ENCODE measurements around the gene NLRC5.
"Not testable (repeated sequence)": the region's sequence is repeated elsewhere in the genome, so short reads cannot be mapped to it uniquely, and the experiment has no call there.

NLRC5 gene

DNA sequence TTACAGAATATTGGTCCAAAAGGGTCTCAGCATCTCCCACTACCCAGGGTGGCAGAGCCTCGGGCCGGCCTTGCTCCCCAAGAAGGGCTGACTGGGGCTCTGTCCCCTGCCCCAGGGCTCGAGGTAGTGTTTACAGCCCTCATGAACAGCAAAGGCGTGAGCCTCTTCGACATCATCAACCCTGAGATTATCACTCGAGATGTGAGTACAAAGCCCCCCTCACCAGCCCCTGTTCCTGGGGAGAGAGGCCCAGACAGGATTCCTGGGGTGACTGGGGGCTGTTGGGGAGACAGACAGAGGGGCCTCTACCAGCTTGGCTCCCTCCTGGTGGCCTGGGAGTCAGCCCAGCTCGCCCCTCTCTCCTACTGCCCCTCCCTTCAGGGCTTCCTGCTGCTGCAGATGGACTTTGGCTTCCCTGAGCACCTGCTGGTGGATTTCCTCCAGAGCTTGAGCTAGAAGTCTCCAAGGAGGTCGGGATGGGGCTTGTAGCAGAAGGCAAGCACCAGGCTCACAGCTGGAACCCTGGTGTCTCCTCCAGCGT is 6.1 kb upstream of the NLRC5 start:
- no peak for DNase-seq (ENCODE audit: low read depth in 2 of 2)

DNA sequence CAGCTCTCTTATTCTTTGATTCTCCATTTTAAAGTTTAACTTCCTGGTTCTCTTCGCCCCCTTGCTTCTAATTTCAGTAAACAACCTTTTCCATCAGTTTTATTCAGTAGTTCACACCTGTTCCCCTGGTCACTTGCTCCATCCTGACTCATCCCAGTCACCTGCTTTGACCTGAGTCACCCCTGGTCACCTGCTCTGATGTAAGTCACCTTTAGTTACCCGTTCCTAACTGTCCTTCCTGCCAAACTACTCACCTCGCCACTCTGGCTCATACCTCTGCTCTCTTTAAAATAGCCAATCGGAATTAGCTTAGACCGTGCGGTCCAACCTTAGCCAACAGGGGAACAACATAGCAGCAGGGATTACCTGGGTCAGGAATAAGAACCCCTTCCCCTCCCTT is 4.7 kb upstream of the NLRC5 start:
- no peak for DNase-seq (ENCODE audit: low read depth in 2 of 2)

DNA sequence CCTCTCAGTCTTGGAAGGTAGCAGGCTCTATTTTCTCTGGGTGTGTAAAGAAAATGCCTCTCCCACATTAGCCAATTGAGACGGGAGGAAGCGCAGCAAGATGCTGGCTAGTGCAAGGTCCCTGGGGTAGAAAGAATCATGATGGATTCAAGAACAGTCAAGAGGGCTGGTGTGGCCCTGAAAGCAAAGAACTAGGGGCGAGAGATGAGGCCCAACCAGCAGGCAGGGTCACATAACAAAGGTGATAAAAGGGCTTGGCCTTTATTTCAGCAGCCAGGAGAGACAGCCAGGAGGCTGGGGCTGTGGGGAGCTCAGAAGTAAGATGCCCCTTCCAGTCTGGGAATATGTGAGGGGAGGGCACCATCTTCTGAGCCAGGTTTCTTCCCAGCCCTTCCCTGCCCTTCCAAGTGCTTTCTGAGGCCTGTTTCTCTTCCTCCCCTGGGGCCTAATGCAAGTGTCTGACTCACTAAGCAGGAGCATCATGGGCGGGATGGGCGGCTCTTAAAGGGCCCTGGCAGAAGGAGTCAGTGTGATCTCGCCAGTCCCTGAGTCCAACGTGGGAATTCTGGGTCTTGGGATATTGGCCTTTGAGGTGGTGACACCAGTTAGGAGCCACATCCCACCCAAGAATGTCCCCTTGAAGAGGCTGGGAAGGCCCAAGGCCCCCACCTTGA is 3.9 kb upstream of the NLRC5 start:
- DNase-seq (ENCODE audit: low read depth in 2 of 2), result peak; percentile 67 to 76

DNA sequence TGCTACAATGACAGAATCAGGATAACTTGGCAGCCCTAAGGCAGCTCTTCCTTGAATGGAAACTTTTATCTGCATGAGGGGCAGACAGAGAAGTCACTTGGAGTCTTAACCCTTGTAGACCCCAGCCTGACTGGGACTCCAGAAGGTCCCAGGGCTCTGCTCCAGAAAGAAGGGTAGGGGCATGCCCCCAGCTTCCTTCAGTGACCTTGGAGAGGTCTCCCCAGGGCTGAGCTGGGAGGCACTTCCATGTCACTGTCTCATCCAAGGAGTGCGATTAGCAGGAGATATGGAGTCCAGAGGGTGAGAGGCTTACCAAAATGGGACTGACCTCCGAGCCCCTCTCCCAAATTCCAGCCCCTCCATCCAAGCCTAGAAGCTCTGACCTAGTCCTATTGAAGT is 3.4 kb upstream of the NLRC5 start:
- DNase-seq (ENCODE audit: low read depth in 2 of 2), result no peak

DNA sequence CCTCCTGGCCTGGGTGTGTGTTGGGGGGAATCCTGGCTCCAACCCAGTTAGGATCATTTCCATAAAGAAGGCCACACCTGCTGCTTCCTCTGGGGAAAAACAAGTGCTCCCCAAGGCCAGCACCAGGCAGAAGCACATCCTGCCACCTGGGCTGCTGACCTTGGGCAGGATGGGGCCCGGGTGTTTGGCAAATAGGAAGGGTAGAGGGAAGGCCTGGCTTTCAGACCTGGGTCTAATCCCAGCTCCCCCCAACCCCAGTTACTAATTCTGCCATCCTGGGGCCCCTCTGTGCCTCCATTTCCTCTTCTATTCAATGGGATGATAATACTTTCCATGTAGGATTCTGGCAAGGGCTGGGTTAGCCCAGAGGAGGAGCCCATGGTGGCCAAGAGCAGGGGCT is 3.0 kb upstream of the NLRC5 start:
- no peak for DNase-seq (ENCODE audit: low read depth in 2 of 2)

DNA sequence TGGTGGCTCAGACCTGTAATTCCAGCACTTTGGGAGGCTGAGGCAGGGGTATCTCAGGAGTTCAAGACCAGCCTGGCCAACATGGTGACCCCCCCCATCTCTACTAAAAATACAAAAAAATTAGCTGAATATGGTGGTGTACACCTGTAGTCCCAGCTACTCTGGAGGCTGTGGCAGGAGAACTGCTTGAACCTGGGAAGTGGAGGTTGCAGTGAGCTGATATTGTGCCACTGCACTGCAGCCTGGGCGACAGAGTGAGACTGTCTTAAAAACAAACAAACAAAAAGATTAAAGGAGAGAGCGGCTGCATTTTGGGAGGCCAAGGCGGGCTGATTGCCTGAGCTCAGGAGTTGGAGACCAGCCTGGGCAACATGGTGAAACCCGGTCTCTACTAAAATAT is 2.4 kb upstream of the NLRC5 start:
- DNase-seq (ENCODE audit: low read depth in 2 of 2), result not testable (repeated sequence)

DNA sequence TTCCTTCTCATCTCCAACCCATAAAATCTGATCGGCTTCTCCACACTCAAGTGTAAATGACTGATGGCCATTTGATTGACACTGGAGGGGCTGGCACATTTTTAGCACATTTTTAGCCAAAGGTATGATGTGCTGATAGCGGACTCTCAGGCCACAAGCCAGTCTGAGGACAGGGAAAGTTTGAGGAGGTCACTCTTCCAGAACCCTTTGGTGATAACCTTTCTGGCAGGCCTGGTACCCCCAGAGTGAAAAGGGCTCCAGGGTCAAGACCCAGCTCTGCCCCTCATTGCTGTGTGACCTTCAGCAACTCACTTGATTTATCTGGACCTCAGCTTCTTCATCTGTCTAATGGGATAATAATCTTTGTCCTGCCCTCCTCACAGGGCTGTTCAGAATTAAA is 1.7 kb upstream of the NLRC5 start:
- DNase-seq (ENCODE audit: low read depth in 2 of 2), result no peak

DNA sequence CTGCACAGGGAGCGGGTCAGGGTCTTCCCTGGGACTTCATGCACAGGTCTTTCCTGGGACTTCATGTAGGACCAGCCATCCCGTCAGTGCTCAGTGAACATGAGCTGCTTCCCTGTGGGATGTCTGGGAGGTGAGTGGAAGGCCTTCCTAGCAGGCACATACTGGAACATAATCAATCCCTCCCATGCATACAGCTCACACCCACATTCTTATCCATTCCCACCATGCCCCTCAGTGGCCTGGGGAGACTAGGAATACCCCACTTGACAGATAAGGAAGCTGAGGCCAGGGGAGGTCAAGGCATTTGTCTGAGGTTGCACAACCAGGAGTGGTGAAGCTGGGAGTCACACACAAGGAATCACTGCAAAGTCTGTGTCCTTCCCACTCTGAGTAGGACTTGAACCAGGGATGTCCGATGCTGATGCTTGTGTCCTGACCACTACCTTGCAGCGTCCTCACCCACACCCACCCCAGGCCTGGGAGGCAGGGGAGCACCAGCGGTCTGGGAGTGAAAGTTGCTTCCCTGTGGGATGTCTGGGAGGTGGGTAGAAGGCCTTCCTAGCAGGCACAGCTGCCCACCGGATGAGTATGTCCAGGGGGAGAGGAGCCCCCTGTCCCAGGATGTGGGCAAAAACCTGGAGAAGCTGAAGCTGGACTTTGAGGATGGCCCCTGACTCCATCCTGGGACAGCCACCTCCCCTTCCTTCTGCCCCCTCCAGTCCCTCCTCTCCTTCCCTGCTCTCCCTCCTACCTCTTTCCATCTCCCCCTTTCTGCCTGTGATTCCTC is 1.0 kb upstream of the NLRC5 start:
- DNase-seq (ENCODE audit: low read depth in 2 of 2), result no peak

DNA sequence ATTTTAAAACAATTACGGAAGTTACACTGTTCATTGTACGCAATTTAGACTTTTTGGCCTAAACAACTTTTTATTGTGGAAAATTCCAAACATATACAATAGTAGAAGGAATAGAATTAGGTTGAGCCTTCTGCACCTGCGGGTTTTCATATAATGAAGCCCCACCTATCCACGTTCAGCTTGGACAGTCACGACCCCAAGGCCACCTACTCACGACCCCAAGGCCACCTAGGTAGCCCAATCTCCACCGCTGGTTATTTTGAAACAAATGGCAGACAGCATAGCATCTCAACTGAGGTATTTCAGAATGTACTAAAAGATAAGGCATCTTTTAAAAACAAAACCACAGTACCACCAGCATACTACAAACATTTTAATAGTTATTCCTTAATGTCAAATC is 631 bp downstream of the NLRC5 start:
- no peak for DNase-seq (ENCODE audit: low read depth in 2 of 2)

DNA sequence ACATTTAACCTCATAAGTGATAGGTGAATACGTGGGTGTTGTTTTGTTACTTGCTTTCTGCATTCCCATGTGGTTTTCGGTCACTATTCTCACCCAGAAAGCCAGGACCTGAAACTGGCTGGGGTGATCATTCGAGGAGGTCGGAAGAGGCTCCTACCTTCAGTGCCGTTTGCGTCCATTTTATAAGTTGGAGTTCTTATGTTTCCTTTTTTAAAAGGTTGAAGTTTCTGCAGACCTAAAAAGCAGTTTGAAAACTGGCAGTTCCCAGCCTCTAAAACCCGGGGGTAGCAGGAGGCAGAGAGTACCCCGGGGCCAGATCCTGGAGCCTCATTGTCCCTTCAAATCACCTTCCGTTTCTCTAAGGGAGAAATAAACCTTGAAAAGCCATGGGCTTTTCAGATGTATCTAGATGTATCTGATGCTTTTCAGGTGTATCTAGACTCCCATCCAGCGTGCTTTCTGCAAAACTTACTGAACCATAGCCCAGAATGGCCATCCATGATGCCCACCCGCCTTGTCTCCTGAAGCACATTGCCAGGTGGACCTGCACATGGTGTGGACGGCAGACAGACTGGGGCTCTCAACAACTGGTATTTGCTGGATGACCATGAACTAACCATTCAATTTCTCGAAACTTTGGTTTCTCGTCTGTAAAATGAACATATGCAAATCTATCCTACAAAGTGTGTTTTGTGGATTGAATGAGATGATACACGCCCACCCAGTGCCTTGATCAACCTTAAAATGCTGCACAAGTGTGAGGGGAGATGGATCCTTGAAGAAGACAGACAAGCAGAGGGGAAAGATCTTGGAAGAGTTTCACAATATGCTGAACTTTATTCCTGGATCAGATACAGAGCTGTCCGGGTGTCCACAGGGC is 1.3 kb downstream of the NLRC5 start:
- no peak for DNase-seq (ENCODE audit: low read depth in 2 of 2)

DNA sequence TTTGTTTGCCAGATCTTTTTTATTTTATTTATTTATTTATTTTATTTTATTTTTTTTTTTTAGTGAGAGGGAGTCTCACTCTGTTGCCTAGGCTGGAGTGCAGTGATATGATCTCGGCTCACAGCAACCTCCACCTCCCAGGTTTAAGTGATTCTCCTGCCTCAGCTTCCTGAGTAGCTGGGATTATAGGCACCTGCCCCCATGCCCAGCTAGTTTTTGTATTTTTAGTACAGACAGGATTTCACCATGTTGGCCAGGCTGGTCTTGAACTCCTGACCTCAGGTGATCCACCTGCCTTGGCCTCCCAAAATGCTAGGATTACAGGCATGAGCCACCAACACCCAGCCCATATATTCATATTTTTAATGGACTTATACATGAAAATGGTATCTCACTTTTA is 3.1 kb downstream of the NLRC5 start:
- not testable (repeated sequence) for DNase-seq (ENCODE audit: low read depth in 2 of 2)

DNA sequence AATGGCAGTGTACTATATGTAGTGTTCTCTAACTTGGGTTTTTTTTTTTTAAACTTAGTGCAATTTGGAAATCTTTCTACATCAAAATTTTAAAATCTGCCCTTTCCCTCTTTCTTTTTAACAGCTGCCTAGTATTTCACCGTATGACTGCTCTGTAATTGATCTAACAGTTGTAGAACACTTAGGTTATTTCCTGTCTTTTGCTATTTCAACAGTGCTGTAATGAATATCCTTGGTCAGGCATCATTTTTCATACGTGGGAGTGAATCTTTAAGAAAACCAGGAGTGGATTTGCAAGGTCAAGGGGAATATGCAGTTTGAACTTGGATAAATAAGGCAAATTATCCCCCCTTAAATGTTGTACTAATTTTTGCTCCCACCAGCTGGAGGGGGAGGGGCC is 3.8 kb downstream of the NLRC5 start:
- no peak for DNase-seq (ENCODE audit: low read depth in 2 of 2)

DNA sequence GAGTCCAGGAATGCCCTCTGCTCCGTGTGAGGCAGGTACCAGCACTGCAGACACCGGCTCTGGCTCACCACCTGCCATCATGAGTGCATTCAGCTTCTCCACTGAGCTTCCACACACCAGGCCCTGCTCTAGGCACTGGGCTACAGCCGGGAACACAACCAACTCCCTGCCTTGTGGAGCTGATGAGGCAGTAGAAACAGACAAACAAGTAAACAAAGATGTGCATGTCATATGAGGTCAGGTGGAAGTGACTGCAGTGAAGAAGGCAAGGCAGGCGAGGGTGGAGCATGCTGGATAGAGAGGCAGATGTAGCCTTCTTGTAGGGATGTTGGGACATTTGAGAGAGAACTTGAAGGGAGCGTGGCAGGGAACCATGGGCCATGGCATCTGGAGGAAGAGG is 5.0 kb downstream of the NLRC5 start:
- DNase-seq (ENCODE audit: low read depth in 2 of 2), result no peak

DNA sequence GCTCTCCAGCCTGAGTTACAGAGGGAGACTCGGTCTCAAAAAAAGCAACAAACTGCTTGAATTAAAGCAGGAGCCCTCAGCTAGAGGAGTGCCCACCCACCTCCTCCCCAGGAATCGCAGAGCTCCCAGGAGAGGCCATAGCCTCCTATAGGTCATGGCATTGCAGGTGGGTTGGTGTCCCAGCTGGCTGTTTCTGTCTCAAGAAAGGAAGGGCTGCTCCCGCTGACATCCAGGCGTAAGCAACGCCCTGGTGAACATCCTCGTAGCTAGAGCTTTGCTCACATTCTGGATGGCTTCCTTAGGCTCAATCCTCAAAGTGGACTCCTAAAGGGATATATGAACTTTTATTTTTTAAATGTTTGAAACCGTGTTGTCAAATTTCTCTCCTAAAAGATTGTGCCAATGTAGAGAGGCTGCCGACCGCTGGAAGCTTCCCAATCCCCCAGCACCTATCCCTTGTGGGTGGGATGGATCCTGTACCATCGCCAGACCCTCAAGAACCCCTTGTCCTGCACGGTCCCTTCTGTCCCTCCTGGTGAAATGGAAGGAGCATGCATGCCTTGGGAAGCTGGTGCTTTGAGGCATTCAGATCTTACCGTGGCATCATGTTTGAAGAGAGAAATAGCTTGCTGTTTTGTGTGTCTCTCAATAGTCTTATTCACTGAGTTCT is 5.9 kb downstream of the NLRC5 start:
- no peak for DNase-seq (ENCODE audit: low read depth in 2 of 2)

DNA sequence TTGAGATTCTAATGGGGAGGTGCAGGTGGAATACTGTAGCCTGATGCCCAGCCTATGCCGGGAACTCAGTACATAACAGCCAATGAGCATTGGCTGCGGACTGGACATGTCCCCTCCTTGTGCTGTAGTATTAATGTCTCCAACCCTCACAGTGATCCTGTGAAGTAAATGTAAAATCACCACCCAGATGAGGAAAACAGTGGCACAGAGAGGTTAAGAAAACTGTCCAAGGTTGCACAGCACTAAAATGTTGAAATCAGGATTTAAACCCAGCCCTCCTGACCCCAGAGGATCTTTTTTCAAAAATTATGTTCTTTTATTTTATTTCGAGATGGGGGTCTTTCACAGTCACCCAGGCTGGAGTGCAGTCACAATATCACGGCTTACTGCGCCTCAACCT is 7.9 kb downstream of the NLRC5 start:
- no peak for DNase-seq (ENCODE audit: low read depth in 2 of 2)

DNA sequence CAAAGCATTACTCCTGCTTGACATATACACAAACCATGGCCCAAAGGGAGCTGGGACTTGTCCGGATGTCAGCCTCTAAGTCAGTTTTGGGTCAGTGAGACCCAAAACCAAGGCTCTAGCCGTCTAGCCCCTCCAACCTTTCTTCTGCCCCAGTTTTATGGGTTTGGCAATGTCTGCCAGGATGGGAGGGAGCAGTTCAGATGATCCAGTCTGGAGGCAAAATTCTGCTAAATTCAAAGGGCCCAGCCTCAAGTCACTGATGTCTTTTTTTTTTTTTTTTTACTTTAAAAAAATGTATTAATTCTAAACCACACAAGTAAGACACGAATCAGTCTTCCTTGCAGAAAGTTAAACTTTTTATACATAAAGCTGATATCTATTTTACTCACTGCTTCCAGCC is 8.6 kb downstream of the NLRC5 start:
- no peak for DNase-seq (ENCODE audit: low read depth in 2 of 2)

DNA sequence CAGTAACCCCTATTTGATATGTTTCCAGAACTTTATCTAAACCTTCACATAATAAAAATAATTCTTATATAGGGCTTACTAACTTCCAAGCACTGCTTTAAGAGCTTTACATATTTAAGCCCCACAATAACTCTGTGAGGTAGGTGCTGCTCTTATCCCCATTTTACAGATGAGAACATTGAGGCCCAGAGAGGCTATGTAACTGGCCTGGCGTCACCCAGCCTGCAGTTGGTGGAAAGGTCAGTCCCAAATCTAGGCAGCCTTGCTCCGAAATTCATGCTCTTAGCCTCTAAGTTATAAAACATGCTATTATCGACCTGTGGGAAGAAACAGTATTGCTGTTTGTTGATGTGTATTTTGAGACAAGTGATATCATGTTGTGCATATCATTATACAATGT is 9.0 kb downstream of the NLRC5 start:
- DNase-seq (ENCODE audit: low read depth in 2 of 2), result no peak

DNA sequence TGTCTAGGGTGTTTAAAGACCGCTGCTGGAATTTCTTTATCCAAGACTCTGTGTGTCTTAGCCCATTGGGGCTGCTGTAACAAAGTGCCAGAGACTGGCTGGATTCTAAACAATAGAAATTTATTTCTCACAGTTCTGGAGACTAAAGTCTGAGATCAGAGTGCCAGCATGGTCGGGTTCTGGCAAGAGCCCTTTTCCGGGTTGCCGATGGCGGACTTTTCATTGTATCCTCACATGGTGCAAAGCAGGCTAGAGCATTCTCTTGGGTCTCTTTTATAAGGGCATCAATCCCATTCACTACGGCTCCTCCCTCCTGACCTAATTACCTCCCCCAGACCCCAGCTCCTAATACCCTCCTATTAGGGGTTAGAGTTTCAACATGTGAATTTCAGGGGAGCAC is 9.5 kb downstream of the NLRC5 start:
- no peak for DNase-seq (ENCODE audit: low read depth in 2 of 2)

DNA sequence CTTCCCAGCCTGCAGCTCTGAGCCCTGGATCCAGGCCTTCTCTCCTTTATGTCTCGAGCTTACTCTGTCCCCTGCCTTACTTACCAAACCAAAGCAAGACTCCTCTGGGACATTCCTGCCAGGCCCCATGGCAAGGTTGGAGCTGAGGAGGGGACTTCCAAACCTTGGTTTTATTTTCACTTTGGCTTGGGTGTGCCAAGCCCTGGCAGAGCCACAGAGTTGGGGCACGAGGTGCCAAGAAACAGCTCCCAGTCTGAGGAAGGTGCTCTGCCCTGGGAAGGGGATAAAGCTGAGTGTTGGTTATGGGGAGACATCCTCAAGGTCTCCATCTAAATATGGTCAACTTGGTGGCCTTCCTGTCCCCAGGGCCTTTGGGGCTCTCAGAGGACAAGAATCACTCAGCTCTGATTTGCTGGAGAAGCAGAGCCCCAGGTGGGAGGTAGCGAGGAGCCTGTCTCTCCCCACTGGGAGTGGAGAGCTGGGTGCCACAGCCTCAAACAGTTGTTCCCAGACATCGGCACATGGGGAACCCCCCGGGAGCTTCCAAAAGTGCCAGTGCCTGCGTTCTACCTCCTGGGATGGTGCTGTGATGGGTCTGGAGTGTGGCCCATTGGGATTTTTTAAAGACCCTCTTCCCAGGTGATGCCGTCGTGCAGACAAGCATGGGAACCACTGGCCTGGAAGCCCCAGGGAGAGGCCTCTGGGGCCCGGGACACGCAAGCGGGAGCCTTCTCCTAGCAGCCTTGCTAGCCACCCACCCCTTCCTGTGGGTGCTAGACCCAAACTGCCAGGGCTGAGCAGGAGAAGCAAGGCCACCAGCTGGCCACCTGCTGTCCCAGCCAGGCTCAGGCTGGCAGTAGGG is 10.3 kb downstream of the NLRC5 start:
- DNase-seq (ENCODE audit: low read depth in 2 of 2), result no peak

DNA sequence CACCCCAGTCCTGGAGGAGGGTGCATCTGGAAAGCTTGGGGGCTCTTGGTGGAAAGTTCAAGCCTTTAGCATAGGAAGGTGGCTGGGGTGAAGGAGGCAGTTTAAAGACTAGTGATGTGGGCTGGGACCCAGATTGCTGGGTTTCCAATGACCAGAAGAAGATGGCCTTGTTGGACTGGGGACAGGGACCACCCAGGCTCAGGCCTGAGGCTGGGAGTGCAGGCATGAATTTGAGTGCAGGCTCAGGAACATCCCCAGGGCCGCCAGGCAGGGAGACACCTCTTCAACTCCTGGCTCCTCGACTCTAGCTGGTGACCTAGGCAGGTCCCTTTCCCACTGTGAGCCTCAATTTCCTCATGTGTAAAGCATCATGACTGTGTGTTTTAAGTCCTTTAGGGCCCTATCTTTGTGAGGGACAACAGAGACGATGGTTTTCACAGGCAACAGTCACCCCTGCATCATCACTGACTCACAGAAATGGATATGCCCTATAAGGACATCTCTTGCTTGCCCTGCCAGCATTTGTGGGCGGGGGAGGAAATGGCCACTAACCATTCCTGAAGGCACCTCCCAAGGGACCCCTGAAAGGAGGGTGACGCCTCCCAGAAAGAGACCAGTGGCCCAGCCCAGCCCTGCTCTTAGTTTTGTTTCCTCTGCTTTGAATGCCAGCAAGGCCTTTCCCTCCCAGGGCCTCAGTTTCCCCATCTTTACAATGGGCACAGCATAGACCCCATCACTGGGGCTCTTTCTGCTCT is 11.1 kb downstream of the NLRC5 start:
- DNase-seq (ENCODE audit: low read depth in 2 of 2), result peak; percentile 74 to 80
